Activated T-cell treated with anti-CD3 and anti-CD28 coated beads, Interleukin-2, amount 50 U/mL, for 24 hours (primary cell): ENCODE data around the gene OR5H2.
"Not testable (repeated sequence)": the region's sequence is repeated elsewhere in the genome, so short reads cannot be mapped to it uniquely, and the experiment has no call there.

Experiments used
- DNase-seq: peaks from one replicate; pipeline ENCODE4 v3.0.0-alpha.2; 2020
- H3K27ac Mint-ChIP-seq: 2 replicates; pipeline ENCODE4 v1.8.0; 2020; ENCODE audit warnings: mild to moderate bottlenecking, mixed read lengths
- H3K27me3 Mint-ChIP-seq: 2 replicates; pipeline ENCODE4 v1.8.0; 2020; ENCODE audit warnings: mixed read lengths
- H3K36me3 Mint-ChIP-seq: 2 replicates; pipeline ENCODE4 v1.8.0; 2020; ENCODE audit warnings: low read depth, mixed read lengths
- H3K4me1 Mint-ChIP-seq: 2 replicates; pipeline ENCODE4 v1.8.0; 2020; ENCODE audit warnings: low read depth, mixed read lengths
- H3K4me3 Mint-ChIP-seq: 2 replicates; pipeline ENCODE4 v1.8.0; 2020; ENCODE audit warnings: mild to moderate bottlenecking, moderate library complexity, mixed read lengths
- H3K9me3 Mint-ChIP-seq: 2 replicates; pipeline ENCODE4 v1.8.0; 2020; ENCODE audit warnings: mixed read lengths

The OR5H2 gene

DNA sequence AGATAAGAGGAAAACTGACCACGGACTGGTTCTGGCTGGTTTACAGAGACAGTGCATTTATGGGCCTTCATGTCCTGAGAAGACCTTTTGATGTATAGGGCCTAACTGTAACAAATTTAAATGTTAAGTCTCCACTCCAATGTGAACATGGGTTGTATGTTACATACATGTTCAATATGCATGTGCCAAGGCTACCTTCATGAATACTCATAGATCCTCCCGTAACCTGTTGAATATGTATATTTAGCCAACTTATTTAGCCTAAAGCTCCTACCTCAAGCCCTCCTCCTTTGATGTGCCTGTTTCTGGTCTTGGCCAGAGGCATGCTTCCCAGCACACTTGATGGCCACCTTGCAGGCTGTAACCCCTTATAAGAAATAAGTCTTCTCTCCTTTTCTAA, at the start of gene OR5H2:
Gene OR5H2, plus strand, starts transcription at position 301 of the 400 bp plus-strand sequence. CDS start 398 bp downstream, outside the sequence.
- Mint-ChIP-seq H3K9me3 (no peaks in the 10 kb centered on the region), H3K27ac (no peak within 1 kb of the TSS), H3K27me3 (no peaks in the 10 kb centered on the region), H3K4me1 (peaks cover 2% of the 10 kb centered on the region), H3K36me3 (no peaks in the 10 kb centered on the region), H3K4me3 (no peak within 1 kb of the TSS)
- DNase-seq: no peak

- no peak for DNase-seq
- H3K36me3 Mint-ChIP-seq: no peaks in the 10 kb centered on the region
- no peak overlapping the region for H3K27ac Mint-ChIP-seq
- H3K4me3 Mint-ChIP-seq: no peak overlapping the region
- no peaks in the 10 kb centered on the region for H3K9me3 Mint-ChIP-seq
- no peaks in the 10 kb centered on the region for H3K4me1 Mint-ChIP-seq
- no peaks in the 10 kb centered on the region for H3K27me3 Mint-ChIP-seq
Observed at GRCh38 chr3:98233468-98233867, 48.8 kb upstream of the OR5H2 start.

GRCh38 chr3:98240131-98240530, 42.2 kb upstream of the OR5H2 start:
- Mint-ChIP-seq H3K27me3 (no peaks in the 10 kb centered on the region), H3K27ac (no peak overlapping the region), H3K9me3 (no peaks in the 10 kb centered on the region), H3K4me3 (no peak overlapping the region), H3K4me1 (no peaks in the 10 kb centered on the region), H3K36me3 (no peaks in the 10 kb centered on the region)
- no peak for DNase-seq

DNA sequence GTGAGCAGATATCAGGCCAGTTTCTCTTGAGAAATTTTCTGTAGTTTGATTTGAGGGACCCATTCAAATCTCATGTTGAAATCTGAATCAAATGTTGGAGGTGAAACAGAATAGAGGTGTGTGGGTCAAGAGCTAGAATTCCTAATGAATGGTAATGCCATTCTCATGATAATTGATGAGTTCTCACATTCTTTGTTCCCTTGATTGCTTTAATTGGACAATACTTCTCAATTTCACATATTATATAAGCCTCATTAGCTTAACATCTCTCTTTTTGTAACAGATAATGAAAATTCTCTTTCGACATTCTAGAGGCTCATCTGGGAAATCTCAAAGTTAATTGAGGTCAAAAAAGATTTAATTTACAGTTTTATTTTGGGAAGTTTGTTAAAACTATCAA, 40.1 kb upstream of the OR5H2 start:
- H3K27me3 Mint-ChIP-seq: no peaks in the 10 kb centered on the region
- H3K27ac Mint-ChIP-seq: no peak overlapping the region
- H3K4me3 Mint-ChIP-seq: no peak overlapping the region
- no peaks in the 10 kb centered on the region for H3K36me3 Mint-ChIP-seq
- no peaks in the 10 kb centered on the region for H3K4me1 Mint-ChIP-seq
- no peak for DNase-seq
- no peaks in the 10 kb centered on the region for H3K9me3 Mint-ChIP-seq

DNA sequence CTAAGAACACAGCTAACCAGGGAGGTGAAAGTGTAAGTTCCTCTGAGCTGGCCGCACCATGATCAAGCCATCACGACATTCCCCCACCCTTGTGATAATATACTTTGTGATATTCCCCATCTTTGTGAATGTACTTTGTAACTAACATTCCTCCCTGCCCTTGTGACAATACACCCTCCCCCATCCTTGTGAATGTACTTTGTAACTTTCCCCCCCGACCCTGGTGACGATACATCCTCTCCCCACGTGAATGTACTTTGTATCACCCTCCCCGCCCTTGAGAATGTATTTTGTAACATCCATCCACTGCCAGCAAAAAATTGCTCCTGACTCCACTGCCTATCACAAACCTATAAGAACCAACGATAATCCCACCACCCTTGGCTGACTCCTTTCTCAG, 38.5 kb upstream of the OR5H2 start:
- Mint-ChIP-seq H3K27me3 (no peaks in the 10 kb centered on the region), H3K9me3 (no peaks in the 10 kb centered on the region), H3K27ac (no peak overlapping the region), H3K4me1 (no peaks in the 10 kb centered on the region), H3K4me3 (no peak overlapping the region), H3K36me3 (no peaks in the 10 kb centered on the region)
- no peak for DNase-seq

DNA sequence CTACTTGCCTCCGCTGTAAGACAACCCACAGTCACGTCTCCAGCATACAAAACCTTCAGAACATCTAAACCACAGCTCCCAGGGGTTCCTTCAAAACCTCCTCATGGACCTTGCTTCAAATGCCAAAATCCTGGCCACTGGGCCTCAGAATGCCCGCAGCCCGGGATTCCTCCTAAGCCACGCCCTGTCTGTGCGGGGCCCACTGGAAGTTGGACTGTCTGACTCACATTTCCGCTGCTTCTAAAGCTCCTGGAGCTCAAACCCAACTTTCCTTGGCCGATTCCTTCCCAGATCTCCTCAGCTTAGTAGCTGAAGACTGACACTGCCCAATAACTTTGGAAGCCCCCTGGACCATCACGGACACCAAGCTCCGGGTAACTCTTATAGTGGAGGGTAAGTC, 36.2 kb upstream of the OR5H2 start:
- H3K9me3 Mint-ChIP-seq: no peaks in the 10 kb centered on the region
- H3K4me1 Mint-ChIP-seq: no peaks in the 10 kb centered on the region
- no peaks in the 10 kb centered on the region for H3K36me3 Mint-ChIP-seq
- H3K4me3 Mint-ChIP-seq: no peak overlapping the region
- H3K27me3 Mint-ChIP-seq: no peaks in the 10 kb centered on the region
- H3K27ac Mint-ChIP-seq: no peak overlapping the region
- DNase-seq: no peak

GRCh38 chr3:98256026-98256425, 26.3 kb upstream of the OR5H2 start:
- H3K4me3 Mint-ChIP-seq, H3K4me1 Mint-ChIP-seq, DNase-seq, H3K9me3 Mint-ChIP-seq, H3K36me3 Mint-ChIP-seq, H3K27ac Mint-ChIP-seq, H3K27me3 Mint-ChIP-seq: not testable (repeated sequence)

GRCh38 chr3:98259707-98260106, 22.6 kb upstream of the OR5H2 start:
- H3K27ac Mint-ChIP-seq: no peak overlapping the region
- H3K4me3 Mint-ChIP-seq: no peak overlapping the region
- no peaks in the 10 kb centered on the region for H3K4me1 Mint-ChIP-seq
- no peaks in the 10 kb centered on the region for H3K36me3 Mint-ChIP-seq
- H3K27me3 Mint-ChIP-seq: no peaks in the 10 kb centered on the region
- no peak for DNase-seq
- H3K9me3 Mint-ChIP-seq: no peaks in the 10 kb centered on the region

DNA sequence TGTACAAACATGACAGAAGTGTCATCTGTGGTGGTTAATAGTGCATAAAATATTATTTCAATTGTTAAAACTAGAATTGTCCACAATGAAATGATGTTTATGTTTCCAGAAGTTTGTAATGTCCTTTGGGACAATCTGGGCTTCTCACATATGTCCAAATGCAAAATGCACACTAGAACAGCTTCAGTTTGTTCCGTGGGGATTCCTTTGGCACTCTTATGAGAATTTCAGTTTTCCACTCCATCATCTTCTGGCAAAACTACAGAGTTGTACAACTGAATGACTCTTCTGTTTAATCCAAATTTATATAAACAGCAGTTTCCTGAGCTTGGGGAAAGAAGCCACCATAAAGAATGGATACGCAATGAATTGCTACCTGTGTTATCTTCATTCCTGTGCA, 20.3 kb upstream of the OR5H2 start:
- H3K27ac Mint-ChIP-seq: no peak overlapping the region
- no peaks in the 10 kb centered on the region for H3K27me3 Mint-ChIP-seq
- no peaks in the 10 kb centered on the region for H3K36me3 Mint-ChIP-seq
- no peaks in the 10 kb centered on the region for H3K4me1 Mint-ChIP-seq
- H3K4me3 Mint-ChIP-seq: no peak overlapping the region
- H3K9me3 Mint-ChIP-seq: no peaks in the 10 kb centered on the region
- no peak for DNase-seq

DNA sequence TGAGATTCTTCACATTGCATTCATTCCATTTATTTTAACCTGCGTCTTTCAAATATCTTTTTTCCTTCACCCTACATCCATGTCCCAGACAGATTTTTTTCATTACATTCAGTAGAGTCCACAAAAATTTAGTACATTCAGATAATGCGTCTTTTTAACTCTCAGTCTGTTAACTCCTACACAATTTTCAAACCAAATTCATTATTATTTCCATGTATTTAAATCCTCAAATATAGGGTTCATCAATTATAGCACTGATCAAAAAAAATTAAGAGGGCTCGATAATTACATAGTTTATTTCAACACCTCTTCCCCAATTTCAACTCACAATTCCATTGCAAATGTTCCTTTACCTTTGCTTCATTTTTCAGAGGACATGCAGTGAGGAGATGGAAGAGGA, 18.4 kb upstream of the OR5H2 start, which contains the start of gene OR5H6:
Gene OR5H6, plus strand, starts transcription at position 301 of the 400 bp plus-strand sequence. Its CDS starts 89 bp downstream, at position 390.
- no peak within 1 kb of the TSS for H3K27ac Mint-ChIP-seq
- no peaks in the 10 kb centered on the region for H3K27me3 Mint-ChIP-seq
- no peaks in the 10 kb centered on the region for H3K4me1 Mint-ChIP-seq
- no peaks in the 10 kb centered on the region for H3K36me3 Mint-ChIP-seq
- H3K4me3 Mint-ChIP-seq: no peak within 1 kb of the TSS
- no peaks in the 10 kb centered on the region for H3K9me3 Mint-ChIP-seq
- no peak for DNase-seq

GRCh38 chr3:98269846-98270245, 12.5 kb upstream of the OR5H2 start:
- Mint-ChIP-seq H3K9me3 (peaks cover 12% of the 10 kb centered on the region), H3K27ac (no peak overlapping the region), H3K27me3 (peaks cover 15% of the 10 kb centered on the region), H3K4me1 (no peaks in the 10 kb centered on the region), H3K4me3 (no peak overlapping the region), H3K36me3 (no peaks in the 10 kb centered on the region)
- no peak for DNase-seq

DNA sequence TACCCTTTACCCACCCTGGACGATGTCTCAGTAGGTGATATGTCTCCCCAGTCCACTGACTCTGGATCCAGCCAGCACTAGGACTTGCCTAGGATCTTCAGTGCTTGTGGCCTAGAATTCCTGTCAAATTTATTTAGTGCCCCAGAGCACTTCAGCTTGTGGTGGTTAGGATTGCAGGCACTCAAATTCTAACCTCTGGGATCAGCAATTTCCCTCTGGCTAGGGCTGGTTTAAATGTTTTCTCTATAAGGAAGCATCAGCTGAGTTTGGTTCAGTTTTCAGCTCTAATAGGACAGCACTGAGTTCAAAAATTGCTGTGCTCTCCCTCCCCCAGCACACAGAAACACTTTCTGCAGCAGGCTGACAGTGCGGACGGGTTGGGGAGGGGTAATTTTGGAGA, 10.2 kb upstream of the OR5H2 start:
- Mint-ChIP-seq H3K9me3 (peaks cover 12% of the 10 kb centered on the region), H3K36me3 (no peaks in the 10 kb centered on the region), H3K27ac (no peak overlapping the region), H3K4me3 (no peak overlapping the region), H3K4me1 (no peaks in the 10 kb centered on the region), H3K27me3 (peaks cover 15% of the 10 kb centered on the region)
- DNase-seq: no peak

- no peak for DNase-seq
- H3K27me3 Mint-ChIP-seq: peaks cover 15% of the 10 kb centered on the region
- no peak overlapping the region for H3K27ac Mint-ChIP-seq
- H3K4me3 Mint-ChIP-seq: no peak overlapping the region
- H3K9me3 Mint-ChIP-seq: peaks cover 11% of the 10 kb centered on the region
- no peaks in the 10 kb centered on the region for H3K36me3 Mint-ChIP-seq
- H3K4me1 Mint-ChIP-seq: peaks cover 2% of the 10 kb centered on the region
Observed at GRCh38 chr3:98274914-98275313, 7.4 kb upstream of the OR5H2 start.

- DNase-seq: no peak
- Mint-ChIP-seq H3K36me3 (no peaks in the 10 kb centered on the region), H3K9me3 (no peaks in the 10 kb centered on the region), H3K4me3 (no peak overlapping the region), H3K4me1 (no peaks in the 10 kb centered on the region), H3K27me3 (peaks cover 15% of the 10 kb centered on the region), H3K27ac (no peak overlapping the region)
Observed at GRCh38 chr3:98290916-98291315, 8.6 kb downstream of the OR5H2 start.

- H3K4me1 Mint-ChIP-seq: no peaks in the 10 kb centered on the region
- H3K36me3 Mint-ChIP-seq: no peaks in the 10 kb centered on the region
- no peaks in the 10 kb centered on the region for H3K9me3 Mint-ChIP-seq
- DNase-seq: no peak
- H3K27me3 Mint-ChIP-seq: peaks cover 17% of the 10 kb centered on the region
- H3K4me3 Mint-ChIP-seq: no peak overlapping the region
- H3K27ac Mint-ChIP-seq: no peak overlapping the region
Observed at GRCh38 chr3:98291332-98291957, 9.1 kb downstream of the OR5H2 start.

- Mint-ChIP-seq H3K27me3 (no peaks in the 10 kb centered on the region), H3K4me1 (peaks cover 5% of the 10 kb centered on the region), H3K4me3 (no peak overlapping the region), H3K27ac (no peak overlapping the region), H3K36me3 (no peaks in the 10 kb centered on the region), H3K9me3 (no peaks in the 10 kb centered on the region)
- DNase-seq: no peak
Observed at GRCh38 chr3:98322101-98322500, 39.8 kb downstream of the OR5H2 start.
